CD4-positive, alpha-beta T cell treated with Interleukin-6 at 100 ng/mL for 8 hours (primary cell): ENCODE data around the gene PXMP4.
A peak's percentile ranks its signal among the peaks of the same experiment; 100 is the strongest.

ENCODE experiments used
- DNase-seq: peaks from one replicate; pipeline ENCODE4 v3.0.0-alpha.2; 2020; ENCODE audit warnings: mixed read lengths, low spot score

PXMP4 gene

GRCh38 chr20:33732166-33732970 lies 12.3 kb upstream of the PXMP4 start:
- DNase-seq: peak; percentile 85

- DNase-seq: peak; percentile 88
Measured at GRCh38 chr20:33731693-33732165, 11.6 kb upstream of the PXMP4 start, which contains the start of gene ZNF341. ZNF341 (plus strand) TSS chr20:33731996; CDS start chr20:33732022, 26 bp downstream.

- DNase-seq: no peak
Measured at GRCh38 chr20:33730946-33731692, 11.0 kb upstream of the PXMP4 start.

GRCh38 chr20:33729101-33729500 lies 9.0 kb upstream of the PXMP4 start:
- DNase-seq: no peak

- no peak for DNase-seq
Measured at GRCh38 chr20:33728463-33728862, 8.4 kb upstream of the PXMP4 start.

- DNase-seq: no peak
Measured at GRCh38 chr20:33727806-33728205, 7.7 kb upstream of the PXMP4 start.

GRCh38 chr20:33727115-33727479 lies 7.0 kb upstream of the PXMP4 start:
- no peak for DNase-seq

GRCh38 chr20:33725607-33726264 lies 5.6 kb upstream of the PXMP4 start:
- no peak for DNase-seq

- DNase-seq: no peak
Measured at GRCh38 chr20:33724439-33725094, 4.5 kb upstream of the PXMP4 start.

GRCh38 chr20:33721391-33722140 lies 1.5 kb upstream of the PXMP4 start:
- DNase-seq: no peak

- DNase-seq: no peak
Measured at GRCh38 chr20:33719277-33719988, 677 bp downstream of the PXMP4 start.

- DNase-seq: no peak
Measured at GRCh38 chr20:33716498-33716897, 3.6 kb downstream of the PXMP4 start.

GRCh38 chr20:33713865-33714367 lies 6.2 kb downstream of the PXMP4 start:
- no peak for DNase-seq

- no peak for DNase-seq
Measured at GRCh38 chr20:33711446-33711738, 8.7 kb downstream of the PXMP4 start.

- DNase-seq: no peak
Measured at GRCh38 chr20:33710681-33711445, 9.2 kb downstream of the PXMP4 start.

- no peak for DNase-seq
Measured at GRCh38 chr20:33709905-33710541, 10.1 kb downstream of the PXMP4 start.

- no peak for DNase-seq
Measured at GRCh38 chr20:33709398-33709797, 10.7 kb downstream of the PXMP4 start.

GRCh38 chr20:33707668-33708067 lies 12.4 kb downstream of the PXMP4 start:
- no peak for DNase-seq

- DNase-seq: no peak
Measured at GRCh38 chr20:33704197-33704924, 15.7 kb downstream of the PXMP4 start.
